ENCODE results near the gene TRIP10.
"Not testable (repeated sequence)": the region's sequence is repeated elsewhere in the genome, so short reads cannot be mapped to it uniquely, and the experiment has no call there.

TRIP10 gene, protein sequence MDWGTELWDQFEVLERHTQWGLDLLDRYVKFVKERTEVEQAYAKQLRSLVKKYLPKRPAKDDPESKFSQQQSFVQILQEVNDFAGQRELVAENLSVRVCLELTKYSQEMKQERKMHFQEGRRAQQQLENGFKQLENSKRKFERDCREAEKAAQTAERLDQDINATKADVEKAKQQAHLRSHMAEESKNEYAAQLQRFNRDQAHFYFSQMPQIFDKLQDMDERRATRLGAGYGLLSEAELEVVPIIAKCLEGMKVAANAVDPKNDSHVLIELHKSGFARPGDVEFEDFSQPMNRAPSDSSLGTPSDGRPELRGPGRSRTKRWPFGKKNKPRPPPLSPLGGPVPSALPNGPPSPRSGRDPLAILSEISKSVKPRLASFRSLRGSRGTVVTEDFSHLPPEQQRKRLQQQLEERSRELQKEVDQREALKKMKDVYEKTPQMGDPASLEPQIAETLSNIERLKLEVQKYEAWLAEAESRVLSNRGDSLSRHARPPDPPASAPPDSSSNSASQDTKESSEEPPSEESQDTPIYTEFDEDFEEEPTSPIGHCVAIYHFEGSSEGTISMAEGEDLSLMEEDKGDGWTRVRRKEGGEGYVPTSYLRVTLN

DNA sequence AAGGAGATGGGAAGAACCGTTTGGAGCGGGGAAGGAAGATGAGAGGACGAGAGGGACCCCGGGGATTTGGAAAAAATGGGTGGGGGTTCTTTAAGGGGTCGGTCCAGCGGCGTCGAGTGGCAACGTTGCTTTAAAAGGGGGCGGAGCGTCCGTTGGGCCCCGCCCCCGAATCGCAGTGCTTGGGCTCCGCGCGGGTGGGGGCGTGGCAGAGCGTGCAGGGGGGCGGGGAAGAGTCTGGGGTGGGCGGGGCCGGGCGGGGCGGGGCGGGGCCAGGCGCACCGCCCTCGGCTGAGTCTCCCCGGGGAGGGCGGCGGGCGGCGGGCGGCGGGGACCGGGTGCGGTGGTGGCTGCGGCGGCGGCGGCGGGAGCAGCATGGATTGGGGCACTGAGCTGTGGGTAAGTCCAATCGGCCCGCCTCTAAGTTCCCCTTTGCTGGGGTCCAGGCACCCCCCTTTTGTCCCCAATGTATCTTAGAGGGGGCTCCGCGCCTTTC is at the start of gene TRIP10:
Gene TRIP10, plus strand, starts transcription at position 291 of the 493 bp plus-strand sequence. Its CDS starts 82 bp downstream, at position 373.
- peak; percentile 78 for DNase-seq (ENCODE audit: low read depth)

DNA sequence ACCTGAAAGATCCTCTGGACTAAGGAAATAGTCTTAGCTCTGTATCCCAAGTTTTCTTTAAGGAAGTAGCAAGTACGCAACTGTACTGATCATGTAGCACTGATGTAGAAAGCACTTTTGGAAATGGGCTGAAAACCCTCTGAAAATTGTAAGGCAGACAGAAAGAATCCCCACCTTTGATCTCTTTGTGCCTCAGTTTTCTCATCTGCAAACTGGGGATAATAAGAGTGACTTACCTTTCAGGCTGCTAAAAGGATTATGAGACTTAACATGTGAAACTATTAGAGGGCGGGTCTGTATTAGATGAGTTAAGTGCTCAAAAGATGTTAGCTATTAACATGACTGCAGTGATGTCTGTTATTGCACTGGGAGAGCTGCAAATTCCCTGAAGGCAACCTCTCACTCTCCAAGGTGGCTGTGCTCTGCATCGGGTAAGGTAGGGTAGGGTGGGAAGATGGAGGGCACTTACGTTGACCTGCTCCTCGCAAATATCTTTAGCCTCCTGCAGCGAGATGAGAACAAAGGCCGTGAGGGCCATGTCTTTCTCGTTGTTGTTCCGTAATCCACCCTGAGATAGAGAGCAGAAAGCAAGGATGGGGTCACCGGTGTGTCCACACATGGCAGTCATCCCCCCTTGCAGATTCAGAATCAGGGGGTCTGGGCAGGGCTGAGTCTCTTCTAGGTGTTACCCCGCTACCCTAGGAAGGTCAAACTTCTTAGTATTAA is 49.2 kb upstream of the TRIP10 start:
- DNase-seq (ENCODE audit: low read depth) = no peak

DNA sequence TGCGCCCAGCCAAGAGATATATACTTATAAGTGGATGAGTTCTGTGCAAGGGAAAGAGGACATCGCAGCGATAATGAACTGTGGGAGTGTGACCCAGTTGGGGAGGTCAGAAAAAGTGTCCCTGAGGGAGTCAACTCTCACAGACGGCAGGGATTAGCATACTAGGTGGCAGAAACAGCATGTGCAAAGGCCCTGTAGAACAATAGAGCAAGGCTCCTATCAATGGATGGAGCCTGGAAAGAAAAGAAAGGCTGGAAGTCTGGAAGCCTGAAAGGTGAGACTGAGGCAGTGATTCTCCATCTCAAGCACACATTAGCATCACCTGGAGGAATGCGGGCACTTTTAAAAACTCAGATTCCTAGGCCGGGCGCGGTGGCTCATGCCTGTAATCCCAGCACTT is 48.1 kb upstream of the TRIP10 start:
- no peak for DNase-seq (ENCODE audit: low read depth)

DNA sequence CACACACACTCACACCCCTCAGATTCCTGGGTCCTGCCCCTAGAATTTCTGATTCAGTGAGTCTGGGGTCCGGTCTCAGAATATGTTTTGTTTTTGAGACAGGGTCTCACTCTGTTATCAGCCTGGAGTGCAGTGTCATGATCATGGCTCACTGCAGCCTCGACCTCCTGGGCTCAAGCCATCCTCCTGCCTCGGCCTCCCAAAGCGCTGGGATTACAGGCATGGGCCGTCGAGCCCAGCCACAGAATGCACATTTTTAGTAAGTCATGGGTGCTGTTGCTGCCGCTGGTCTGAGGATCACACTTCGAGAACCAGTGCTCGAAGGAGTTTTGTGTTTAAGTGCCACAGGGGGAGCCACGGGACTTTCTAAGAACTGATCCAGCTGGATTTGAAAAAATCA is 47.5 kb upstream of the TRIP10 start:
- DNase-seq (ENCODE audit: low read depth) = no peak

DNA sequence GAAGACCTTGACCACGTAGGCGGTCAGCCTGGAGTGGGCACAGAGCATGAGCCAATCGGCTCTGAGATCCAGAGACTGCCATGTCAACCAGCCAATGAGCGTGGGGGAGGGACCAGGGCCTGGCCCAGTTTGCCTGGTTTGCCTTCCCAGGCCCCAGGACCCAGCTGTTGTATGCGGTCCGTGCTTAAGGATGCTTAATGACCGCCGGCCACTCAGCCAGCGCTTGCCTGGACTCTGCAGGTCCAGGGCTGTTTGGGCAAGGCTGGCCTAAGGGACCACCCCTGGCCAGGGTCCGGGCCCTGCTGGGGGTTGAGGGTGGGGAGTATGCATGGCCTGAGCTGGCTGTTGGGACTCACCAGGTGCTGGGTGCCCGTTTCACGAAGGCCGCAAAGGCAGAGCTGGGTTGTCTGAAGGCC is 46.4 kb upstream of the TRIP10 start:
- DNase-seq (ENCODE audit: low read depth) = no peak

DNA sequence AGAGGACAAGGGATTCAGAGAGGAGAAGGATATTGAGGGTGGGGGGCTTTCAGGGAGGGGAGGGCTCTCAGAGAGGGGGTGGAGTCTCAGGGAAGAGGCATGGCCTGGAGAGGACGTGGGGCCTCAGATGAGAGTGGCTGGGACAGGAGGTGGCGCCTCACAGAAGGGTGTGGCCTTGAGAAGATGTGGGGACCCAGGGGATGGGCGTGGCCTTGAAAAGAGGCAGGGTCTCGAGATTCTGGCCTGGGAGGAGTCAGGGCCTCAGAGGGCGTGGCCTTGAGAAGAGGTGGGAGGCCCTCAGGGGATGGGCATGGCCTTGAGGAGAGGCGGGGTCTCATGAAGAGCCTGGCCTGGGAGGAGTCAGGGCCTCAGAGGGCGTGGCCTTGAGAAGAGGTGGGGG is 45.8 kb upstream of the TRIP10 start:
- no peak for DNase-seq (ENCODE audit: low read depth)

DNA sequence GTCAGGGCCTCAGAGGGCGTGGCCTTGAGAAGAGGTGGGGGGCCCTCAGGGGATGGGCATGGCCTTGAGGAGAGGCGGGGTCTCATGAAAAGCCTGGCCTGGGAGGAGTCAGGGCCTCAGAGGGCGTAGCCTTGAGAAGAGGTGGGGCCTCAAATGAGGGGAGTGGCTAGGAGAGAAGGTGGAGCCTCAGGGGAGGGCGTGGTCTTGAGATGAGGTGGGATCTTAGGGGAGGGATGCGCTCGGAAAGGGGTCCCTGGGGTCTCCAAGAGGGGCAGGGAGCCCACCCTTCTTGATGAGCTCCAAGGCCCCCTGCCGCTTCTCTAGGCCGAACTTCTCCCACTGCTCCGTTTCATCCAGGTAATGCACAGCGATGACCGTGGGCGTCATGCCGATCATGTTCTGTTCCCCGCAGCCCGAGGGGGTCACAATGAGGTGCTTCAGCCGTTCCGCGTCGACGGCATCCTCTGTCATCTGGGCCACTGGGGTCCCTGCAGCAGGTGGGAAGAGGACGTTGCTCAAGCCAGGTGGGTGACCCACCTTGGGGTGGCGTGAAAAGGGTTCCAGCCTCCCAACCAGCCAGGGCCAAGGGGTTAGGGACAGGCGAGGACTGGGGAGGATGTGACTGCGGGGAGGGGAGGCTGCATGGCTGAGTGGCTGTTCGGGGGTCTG is 45.2 kb upstream of the TRIP10 start:
- DNase-seq (ENCODE audit: low read depth) = no peak

DNA sequence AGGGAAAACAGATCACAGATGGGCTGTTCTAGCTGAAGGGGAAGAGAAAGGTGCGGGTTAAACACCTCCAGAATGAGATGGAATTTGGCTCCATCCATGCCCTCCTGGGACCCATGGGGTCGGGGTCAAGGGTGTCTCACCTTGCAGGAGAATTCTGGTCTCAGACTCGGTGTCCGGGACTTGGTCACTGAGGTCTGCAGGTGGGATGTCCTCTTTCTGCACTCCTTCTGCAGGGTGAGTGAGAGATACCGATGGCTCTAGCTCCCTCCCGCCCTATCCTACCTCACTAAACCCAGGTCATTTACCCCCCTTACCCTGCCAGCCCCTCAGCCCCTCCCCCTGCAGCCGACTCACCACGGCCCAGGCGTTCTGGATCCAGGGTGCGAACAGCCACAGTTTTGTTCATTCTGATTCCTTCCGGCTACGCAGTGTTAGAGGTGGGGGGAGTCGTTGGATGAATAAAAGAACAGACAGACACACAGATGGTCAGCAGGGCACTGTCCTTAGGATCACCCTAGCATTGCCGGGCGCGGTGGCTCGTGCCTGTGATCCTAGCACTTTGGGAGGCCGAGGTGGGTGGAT is 43.1 kb upstream of the TRIP10 start:
- DNase-seq (ENCODE audit: low read depth) = no peak

DNA sequence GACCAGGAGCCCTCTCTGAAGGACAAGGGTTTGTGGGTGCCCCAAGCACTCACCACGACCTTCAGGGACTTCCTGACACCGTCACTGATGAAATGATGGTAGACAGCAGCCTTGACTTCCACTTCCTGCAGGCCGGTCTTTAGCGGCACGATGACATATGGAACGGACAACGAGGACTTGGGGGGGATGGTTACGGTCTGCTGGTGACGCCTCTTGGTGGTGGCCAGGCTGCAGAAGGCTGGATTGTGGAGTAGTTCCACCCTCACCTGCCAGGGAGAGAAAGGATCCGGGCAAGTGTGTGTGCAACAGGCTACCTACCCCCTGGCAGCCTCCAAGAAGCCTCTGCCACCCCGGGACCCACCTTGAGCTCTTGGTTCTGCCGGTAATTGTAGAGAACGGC is 42.2 kb upstream of the TRIP10 start:
- DNase-seq (ENCODE audit: low read depth) = no peak

DNA sequence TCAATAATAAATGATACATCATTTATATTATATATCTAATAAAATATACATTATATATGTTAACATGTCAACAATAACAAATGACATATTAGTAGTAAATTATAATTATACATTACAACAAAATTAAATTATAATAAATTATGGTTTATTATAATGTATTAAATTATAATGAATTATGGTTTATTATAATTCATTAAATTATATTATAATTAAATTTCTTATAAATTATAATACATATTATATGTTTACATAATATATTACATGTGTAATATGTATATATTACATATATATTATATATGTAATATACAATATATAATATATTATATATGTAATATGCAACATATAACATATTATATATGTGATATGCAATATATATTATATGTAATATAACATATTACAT is 39.5 kb upstream of the TRIP10 start:
- no peak for DNase-seq (ENCODE audit: low read depth)

DNA sequence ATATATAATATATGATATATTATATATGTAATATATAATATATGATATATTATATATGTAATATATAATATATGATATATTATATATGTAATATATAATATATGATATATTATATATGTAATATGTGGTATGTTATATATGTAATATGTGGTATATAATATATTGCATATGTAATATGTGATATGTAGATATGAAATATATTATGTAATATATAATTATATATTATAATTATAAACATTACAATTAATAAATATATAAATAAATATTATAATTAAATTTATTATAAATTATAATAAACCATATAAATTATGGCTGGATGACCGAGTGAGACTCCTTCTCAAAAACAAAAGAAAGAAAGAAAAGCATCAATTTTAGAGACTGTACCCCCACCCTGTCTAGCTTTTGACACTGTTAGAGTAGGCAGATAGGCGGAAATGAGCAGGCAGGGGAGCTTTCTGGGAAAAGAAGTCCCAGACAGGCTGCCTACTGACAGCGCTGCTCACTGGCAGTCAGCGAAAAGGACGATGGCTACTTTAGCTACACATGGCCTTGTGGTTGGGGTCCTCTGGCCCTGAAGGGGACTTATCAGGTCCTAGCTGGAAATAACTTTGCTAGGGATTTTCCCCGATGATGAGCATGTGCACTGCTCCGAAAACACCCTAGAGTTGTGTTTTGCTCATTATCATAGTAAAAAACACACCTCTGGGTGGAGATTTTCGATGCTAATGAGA is 38.7 kb upstream of the TRIP10 start:
- no peak for DNase-seq (ENCODE audit: low read depth)

DNA sequence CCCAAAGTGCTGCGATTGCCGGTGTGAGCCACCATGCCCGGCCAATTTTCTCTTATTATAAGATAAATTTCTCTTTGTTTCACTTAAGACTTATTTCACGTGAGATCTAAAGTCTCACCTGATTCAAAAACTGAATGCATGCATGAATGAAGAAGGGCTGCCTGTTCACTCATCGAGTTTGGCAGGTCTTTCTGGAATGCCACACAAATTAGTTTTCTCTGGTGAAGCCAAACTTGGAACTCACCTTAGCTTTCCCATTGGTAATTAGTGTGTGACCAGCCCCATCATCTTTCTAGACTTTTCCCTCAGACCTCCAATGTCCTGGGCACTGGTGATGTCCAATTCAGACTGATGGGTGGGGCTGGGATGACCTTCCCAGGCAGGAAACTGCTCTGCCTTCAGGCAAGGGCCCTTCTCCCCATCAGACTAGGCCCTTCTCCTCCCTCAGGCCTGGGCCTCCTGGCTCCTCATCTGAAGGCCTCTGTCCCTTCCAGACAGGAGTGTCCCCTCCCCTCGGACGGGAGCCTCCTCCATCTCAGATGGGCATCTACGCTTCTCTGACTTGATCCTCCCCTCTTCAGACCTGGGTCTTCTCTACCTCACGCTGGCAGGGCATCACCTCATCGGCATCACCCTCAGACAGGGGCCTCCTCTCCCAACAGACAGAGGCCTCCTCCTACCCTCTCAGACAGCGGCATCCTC is 33.4 kb upstream of the TRIP10 start:
- DNase-seq (ENCODE audit: low read depth) = no peak

DNA sequence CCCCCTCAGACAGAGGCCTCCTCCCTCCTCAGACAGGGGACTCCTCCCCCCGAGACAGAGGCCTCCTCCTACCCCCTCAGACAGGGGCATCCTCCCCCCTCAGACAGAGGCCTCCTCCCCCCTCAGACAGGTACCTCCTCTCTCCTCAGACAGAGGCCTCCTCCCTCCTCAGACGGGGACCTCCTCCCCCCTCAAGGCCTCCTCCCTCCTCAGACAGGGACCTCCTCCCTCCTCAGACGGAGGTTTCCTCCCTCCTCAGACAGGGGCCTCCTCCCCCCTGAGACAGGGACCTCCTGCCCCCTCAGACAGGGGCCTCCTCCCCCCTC is 32.9 kb upstream of the TRIP10 start:
- no peak for DNase-seq (ENCODE audit: low read depth)

DNA sequence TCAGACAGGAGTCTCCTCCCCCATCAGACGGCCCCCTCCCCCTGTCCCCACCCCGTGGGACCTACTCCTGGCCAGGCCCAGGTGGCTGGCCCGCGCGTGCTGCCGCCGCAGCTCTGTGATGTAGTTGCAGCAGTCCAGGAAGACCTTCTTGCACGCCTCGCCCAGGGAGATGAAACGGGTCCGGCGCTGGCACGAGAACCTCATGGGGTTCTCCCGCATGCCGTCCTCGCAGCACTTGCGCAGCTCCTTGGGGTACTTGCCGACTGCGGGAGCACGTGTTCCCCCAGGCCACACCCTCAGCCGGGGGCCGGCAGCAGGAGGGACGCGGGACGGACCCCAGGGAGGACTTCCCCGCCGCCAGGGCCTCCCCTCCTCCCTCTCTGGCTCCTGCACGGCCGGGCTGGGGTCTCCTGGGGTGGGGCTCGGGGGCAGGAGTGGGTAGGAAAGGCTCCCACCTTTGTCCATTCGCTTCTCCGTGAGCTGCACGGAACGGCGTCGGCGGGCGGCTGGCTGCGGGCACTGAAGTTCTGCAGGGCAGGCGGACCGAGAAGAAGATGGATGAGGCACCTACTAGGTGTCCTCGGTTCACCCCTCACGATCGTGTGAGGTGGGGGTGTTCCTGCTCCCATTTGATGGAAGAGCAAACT is 32.3 kb upstream of the TRIP10 start:
- no peak for DNase-seq (ENCODE audit: low read depth)

DNA sequence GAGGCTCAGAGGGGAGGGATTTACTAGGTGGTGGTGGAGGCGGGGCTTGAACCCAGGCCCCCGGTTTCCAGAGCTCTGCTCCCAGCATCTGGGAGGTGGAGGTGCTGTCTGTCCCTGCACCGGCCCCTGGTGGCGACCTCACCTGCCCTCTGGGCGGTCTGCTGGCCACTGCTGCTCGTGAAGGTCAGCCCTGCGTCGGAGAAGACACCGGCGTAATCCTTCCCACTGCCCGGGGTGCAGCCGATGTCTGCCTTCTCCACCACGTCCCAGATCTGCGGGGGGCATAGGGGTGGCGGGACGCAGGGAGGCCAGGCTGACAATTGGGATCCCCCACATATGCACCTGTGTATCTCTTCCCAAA is 31.8 kb upstream of the TRIP10 start:
- no peak for DNase-seq (ENCODE audit: low read depth)

DNA sequence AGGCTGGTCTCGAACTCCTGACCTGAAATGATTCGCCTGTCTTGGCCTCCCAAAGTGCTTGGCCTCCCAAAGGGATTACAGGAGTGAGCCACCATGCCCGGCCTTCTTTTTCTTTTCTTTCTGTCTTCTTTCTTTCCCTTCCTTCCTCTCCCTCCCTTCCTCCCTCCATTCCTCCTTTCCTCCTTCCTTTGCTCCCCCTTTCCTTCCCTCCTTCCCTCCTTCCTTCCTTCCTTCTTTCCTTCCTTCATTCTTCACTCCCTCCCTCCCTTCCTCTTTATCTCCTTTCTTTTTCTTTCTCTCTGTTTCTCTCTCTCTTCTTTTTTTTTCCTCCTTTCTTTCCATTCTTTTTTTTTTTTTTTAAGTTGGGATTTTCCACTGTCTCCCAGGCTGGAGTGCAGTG is 31.1 kb upstream of the TRIP10 start:
- no peak for DNase-seq (ENCODE audit: low read depth)

DNA sequence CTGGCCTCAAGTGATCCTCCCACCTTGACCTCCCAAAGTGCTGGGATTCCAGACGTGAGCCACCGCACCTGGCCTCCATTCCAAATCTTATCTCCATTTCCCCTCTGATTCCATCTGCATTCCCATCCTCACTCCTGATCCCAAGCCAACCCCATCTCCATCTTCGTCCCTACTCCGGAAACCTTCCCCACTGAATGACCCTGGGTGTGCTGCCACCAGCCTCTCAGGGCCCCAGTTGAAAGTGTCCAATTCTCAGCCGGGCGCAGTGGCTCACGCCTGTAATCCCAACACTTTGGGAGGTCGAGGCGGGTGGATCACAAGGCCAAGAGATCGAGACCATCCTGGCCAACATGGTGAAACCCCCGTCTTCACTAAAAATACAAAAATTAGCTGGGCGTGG is 30.6 kb upstream of the TRIP10 start:
- not testable (repeated sequence) for DNase-seq (ENCODE audit: low read depth)

DNA sequence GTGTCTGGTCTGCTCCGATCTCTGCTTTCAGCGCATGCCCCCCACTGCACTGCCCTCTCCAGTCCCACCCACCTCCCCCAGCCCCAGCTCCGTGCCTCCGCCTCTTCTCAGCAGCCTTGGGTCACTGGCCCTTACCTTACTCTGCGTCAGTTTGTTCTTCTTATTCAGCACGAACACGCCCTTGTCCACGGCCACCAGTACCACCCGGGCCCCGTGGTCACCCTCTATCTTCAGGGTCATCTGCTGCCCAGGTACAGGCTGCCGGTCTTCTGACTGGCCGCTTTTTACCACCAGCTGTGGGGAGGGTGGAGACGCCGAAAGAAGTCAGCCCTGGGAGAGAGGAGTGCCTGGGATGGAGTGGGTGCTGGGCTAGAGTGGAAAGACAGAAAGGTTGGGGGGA is 29.9 kb upstream of the TRIP10 start:
- no peak for DNase-seq (ENCODE audit: low read depth)

DNA sequence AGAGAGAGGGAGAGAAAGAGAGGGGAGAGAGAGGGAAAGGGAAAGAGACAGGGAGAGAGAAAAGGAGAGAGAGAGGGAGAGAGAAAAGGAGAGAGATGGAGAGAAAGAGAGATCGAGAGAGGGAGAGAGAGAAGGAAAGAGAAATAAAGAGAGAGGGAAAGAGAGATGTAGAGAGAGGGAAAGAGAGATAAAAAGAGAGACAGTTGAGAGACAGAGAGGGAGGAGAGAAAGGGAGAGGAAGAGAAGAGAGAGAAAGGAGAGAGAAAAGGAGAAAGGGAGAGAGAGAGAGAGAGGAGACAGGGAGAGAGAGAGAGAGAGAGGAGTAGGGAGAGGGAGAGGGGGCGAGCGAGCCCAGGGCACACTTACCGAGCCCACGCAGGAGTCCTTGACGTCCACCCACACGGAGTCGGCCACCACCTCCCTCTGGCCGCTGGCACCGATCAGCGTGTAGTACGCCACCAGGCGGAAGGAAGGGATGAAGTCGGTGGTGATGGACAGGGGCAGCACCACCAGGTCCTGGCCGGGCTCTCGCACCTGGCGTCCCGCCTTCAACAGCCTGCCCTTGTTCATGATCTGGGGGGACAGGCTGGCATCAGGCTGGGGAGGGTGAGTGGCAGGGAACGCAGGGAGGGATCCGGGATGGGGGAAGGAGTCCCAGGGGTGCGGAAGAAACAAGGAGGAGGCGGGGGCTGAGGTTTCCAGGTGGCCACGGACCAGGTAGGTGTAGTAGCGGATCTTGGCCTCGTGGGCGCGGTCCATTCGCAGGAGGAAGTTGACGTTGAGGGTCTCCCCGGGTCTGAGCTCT is 29.0 kb upstream of the TRIP10 start:
- DNase-seq (ENCODE audit: low read depth) = no peak

DNA sequence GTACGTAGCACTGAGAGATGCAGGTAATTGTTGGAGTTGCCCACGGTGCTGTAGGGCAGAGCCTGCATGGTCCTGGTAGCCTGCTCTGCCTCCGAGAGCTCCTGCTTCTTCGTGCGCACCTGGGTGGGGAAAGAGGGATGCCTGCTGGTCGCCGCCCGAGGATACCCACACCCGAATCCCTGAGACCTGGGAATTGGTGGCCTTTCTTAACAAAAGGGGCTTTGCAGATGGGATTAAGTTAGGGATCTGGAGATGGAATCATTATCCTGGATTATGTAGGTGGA is 28.5 kb upstream of the TRIP10 start:
- DNase-seq (ENCODE audit: low read depth) = no peak

Data from activated T-helper 9 cell treated with anti-CD3 and anti-CD28 coated beads, Interleukin-2, amount 50 U/mL, for 16 hours (primary cell).